HG02970 (cell line): ENCODE results near the gene AJAP1.

Source experiments
- ATAC-seq: cut with Tn5 transposase; IDR thresholded peaks from one replicate; pipeline ENCODE4 v1.9.1; 2021; ENCODE audit warnings: mild to moderate bottlenecking, moderate library complexity, moderate number of reproducible peaks; ENCODE audit not compliant: unreplicated experiment, low FRiP score

Gene AJAP1

DNA sequence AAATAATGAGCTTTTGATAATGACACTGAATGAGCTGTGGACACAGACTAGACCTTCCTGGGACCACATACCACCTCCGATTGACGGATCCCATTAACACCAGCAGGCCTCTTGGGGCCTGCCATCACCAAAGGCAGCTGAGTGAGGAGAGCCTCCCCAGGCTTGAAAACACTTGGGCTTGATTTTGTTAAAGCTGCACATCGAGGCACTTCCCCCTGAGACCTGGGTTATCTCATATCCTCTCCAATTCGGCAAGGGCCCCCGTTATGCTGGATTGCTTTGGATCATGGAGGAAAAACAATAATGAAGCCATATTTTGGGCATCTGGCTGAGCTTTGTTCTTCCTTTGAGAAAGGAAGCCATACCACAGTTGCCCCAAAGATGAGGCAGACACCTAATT is 143.0 kb downstream of the AJAP1 start:
- ATAC-seq: no peak

GRCh38 chr1:4801192-4801924 is 146.9 kb downstream of the AJAP1 start:
- ATAC-seq: no peak

- no peak for ATAC-seq
Observed at GRCh38 chr1:4802024-4802423, 147.6 kb downstream of the AJAP1 start.

- ATAC-seq: no peak
Observed at GRCh38 chr1:4803335-4803734, 148.9 kb downstream of the AJAP1 start.

GRCh38 chr1:4805987-4806386 is 151.6 kb downstream of the AJAP1 start:
- ATAC-seq: no peak

- no peak for ATAC-seq
Observed at GRCh38 chr1:4820543-4820942, 166.1 kb downstream of the AJAP1 start.

DNA sequence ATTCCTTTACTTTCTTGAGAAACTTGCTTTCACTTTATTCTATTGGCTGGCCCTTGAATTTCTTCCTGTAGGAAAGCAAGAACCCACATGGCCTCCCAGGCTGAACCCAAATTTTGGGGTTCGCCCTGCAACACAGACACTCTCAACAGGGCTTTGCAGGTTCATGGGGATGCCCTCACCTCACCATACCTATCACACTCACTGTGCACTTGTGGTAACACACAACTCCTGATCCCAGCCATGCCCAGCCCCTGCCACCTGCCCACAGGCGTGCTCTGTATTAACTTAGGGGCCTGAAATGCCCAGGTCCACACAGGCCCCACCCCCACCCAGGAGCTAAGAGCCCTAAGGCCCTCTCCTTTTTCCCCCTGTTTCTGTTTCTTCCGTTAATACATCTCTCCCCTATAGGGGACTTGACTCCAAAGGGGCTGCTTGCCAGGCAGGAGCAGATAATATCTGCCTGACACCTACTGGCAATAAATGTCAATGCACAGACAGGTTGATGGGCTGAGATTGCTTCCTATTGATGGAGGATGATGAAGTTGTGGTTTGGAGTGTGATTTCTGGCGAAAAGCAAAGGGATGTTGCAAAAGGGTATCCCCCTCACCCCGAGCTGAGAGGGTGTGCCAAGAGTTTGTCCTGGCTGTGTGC is 171.5 kb downstream of the AJAP1 start:
- no peak for ATAC-seq

GRCh38 chr1:4830707-4831106 is 176.3 kb downstream of the AJAP1 start:
- no peak for ATAC-seq

- ATAC-seq: no peak
Observed at GRCh38 chr1:4836574-4836973, 182.2 kb downstream of the AJAP1 start.

DNA sequence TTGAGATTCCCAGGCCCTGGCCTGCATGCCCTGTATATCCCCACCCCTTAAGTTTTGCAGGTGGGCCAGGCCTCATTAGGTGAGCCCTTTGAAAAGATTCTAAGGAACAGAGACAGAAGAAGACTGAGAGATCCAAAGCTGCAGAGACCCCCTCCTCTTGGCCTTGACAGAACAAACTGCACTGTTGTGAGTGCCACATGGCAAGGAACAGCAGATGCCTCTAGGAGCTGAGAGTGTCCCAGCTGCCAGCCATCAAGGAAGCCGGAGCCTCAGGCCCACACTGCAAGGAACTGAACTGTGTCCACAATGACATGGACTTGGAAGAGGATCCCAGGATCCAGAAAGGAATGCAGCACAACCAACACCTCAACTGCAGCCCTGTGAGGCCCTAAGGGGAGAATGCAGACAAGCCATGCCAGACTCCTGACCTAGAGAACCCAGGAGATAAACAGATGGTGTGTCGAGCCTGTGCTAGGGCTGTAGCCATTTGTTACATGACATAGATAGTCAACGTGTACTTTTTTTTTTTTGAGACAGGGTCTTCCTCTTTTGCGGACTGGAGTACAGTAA is 182.7 kb downstream of the AJAP1 start:
- ATAC-seq: no peak

GRCh38 chr1:4837752-4838151 is 183.3 kb downstream of the AJAP1 start:
- ATAC-seq: no peak

DNA sequence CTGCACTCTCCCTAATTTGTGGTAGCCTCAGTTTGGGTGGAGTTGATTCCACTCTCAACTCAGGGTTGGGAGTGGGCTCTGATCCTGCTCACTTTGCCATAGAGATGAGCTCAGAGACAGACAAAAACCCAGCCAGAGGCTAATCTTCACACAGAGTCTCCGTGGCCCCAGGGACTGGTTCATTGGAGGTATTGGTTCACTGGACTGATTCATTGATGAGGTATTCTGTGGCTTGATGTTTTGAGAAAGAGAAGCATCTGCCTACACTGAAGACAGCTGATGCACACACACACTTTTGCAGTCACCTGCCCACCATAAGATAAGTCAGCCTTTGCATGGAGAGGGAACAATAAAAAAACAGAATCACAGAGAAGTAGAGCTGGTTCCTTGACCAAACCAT is 183.8 kb downstream of the AJAP1 start:
- ATAC-seq: no peak
